Activated CD4-positive, alpha-beta T cell treated with anti-CD3 and anti-CD28 coated beads, Interleukin-2, amount 10 ng/mL, durations not matched to agents 24 days and 14 days (primary cell): ENCODE results near the gene SFMBT2. TPM values are rescaled to one million over a fixed set of nuclear protein-coding genes. Genes with fewer than 3 reads are reported as not detected.

Experiments used
- DNase-seq: peaks from one replicate; pipeline ENCODE4 v3.0.0; 2022
- H3K27ac Mint-ChIP-seq: one replicate; pipeline ENCODE4 v1.8.0; 2022; ENCODE audit warnings: mild to moderate bottlenecking, mixed read lengths
- H3K27me3 Mint-ChIP-seq: one replicate; pipeline ENCODE4 v1.8.0; 2022; ENCODE audit warnings: mixed read lengths
- H3K36me3 Mint-ChIP-seq: one replicate; pipeline ENCODE4 v1.8.0; 2022; ENCODE audit warnings: low read depth, mild to moderate bottlenecking, mixed read lengths
- H3K4me1 Mint-ChIP-seq: one replicate; pipeline ENCODE4 v1.8.0; 2021; ENCODE audit warnings: mixed read lengths
- H3K4me3 Mint-ChIP-seq: one replicate; pipeline ENCODE4 v1.8.0; 2022; ENCODE audit warnings: mild to moderate bottlenecking, moderate library complexity, mixed read lengths
- H3K9me3 Mint-ChIP-seq: one replicate; pipeline ENCODE4 v1.8.0; 2021; ENCODE audit warnings: mixed read lengths
- intact Hi-C: fragments of 100-400 bp; cut with micrococcal nuclease; formaldehyde crosslinking; loops from one replicate; pipeline ENCODE4 v1.15.1; 2023
- total RNA-seq: library from RNA; stranded (reverse); gene quantifications from 2 replicates; pipeline ENCODE4 v1.2.3, GENCODE V29; 2022

Gene SFMBT2
- total RNA-seq, 1 donor from 2014 or later = 24.9 TPM

- intact Hi-C loops = no loop called here
- Mint-ChIP-seq H3K9me3 (peaks cover 12% of the 10 kb centered on the region), H3K4me1 (no peaks in the 10 kb centered on the region), H3K27me3 (no peaks in the 10 kb centered on the region), H3K27ac (no peak overlapping the region), H3K36me3 (peaks cover 73% of the 10 kb centered on the region), H3K4me3 (no peak overlapping the region)
- no peak for DNase-seq
These were observed 239.0 kb downstream of the SFMBT2 start for GRCh38 chr10:7171825-7172224.

- Mint-ChIP-seq H3K36me3 (peaks cover 69% of the 10 kb centered on the region), H3K27ac (no peak overlapping the region), H3K9me3 (peaks cover 10% of the 10 kb centered on the region), H3K4me1 (no peaks in the 10 kb centered on the region), H3K27me3 (no peaks in the 10 kb centered on the region), H3K4me3 (no peak overlapping the region)
- no peak for DNase-seq
- intact Hi-C loops = no loop called here
These were observed 240.1 kb downstream of the SFMBT2 start for GRCh38 chr10:7170626-7171322.

GRCh38 chr10:7168414-7168813, 242.4 kb downstream of the SFMBT2 start:
- no peaks in the 10 kb centered on the region for H3K9me3 Mint-ChIP-seq
- peaks cover 63% of the 10 kb centered on the region for H3K36me3 Mint-ChIP-seq
- intact Hi-C loops = no loop called here
- H3K4me1 Mint-ChIP-seq = no peaks in the 10 kb centered on the region
- no peak for DNase-seq
- no peak overlapping the region for H3K27ac Mint-ChIP-seq
- H3K4me3 Mint-ChIP-seq = no peak overlapping the region
- H3K27me3 Mint-ChIP-seq = no peaks in the 10 kb centered on the region

- Mint-ChIP-seq H3K27me3 (no peaks in the 10 kb centered on the region), H3K4me1 (no peaks in the 10 kb centered on the region), H3K4me3 (no peak overlapping the region), H3K36me3 (peaks cover 65% of the 10 kb centered on the region), H3K9me3 (no peaks in the 10 kb centered on the region), H3K27ac (no peak overlapping the region)
- intact Hi-C loops = no loop called here
- no peak for DNase-seq
These were observed 245.2 kb downstream of the SFMBT2 start for GRCh38 chr10:7165500-7166177.

- Mint-ChIP-seq H3K4me3 (no peak overlapping the region), H3K4me1 (peaks cover 4% of the 10 kb centered on the region), H3K27ac (no peak overlapping the region), H3K27me3 (no peaks in the 10 kb centered on the region), H3K9me3 (no peaks in the 10 kb centered on the region), H3K36me3 (peaks cover 71% of the 10 kb centered on the region)
- intact Hi-C loops = no loop called here
- DNase-seq = no peak
These were observed 245.9 kb downstream of the SFMBT2 start for GRCh38 chr10:7164955-7165354.

GRCh38 chr10:7162331-7162730, 248.5 kb downstream of the SFMBT2 start:
- H3K36me3 Mint-ChIP-seq = peaks cover 68% of the 10 kb centered on the region

GRCh38 chr10:7161484-7162250, 249.2 kb downstream of the SFMBT2 start:
- Mint-ChIP-seq H3K27me3 (no peaks in the 10 kb centered on the region), H3K4me3 (no peak overlapping the region), H3K27ac (no peak overlapping the region), H3K4me1 (peaks cover 16% of the 10 kb centered on the region), H3K9me3 (no peaks in the 10 kb centered on the region), H3K36me3 (peaks cover 67% of the 10 kb centered on the region)
- no peak for DNase-seq
- intact Hi-C loops = no loop called here

More at GRCh38 chr10:7162331-7162730, 248.5 kb downstream of the SFMBT2 start:
- Mint-ChIP-seq H3K27ac (no peak overlapping the region), H3K4me3 (no peak overlapping the region), H3K4me1 (peaks cover 13% of the 10 kb centered on the region), H3K9me3 (no peaks in the 10 kb centered on the region), H3K27me3 (no peaks in the 10 kb centered on the region)
- intact Hi-C loops = no loop called here
- DNase-seq = no peak

GRCh38 chr10:7159928-7160327, 250.9 kb downstream of the SFMBT2 start:
- Mint-ChIP-seq H3K36me3 (peaks cover 62% of the 10 kb centered on the region), H3K9me3 (no peaks in the 10 kb centered on the region), H3K4me3 (no peak overlapping the region), H3K4me1 (peaks cover 16% of the 10 kb centered on the region), H3K27ac (peak overlapping the region; percentile 76), H3K27me3 (no peaks in the 10 kb centered on the region)
- peak; percentile 61 for DNase-seq
- intact Hi-C loops = no loop called here

- no peaks in the 10 kb centered on the region for H3K27me3 Mint-ChIP-seq
- H3K4me1 Mint-ChIP-seq = peaks cover 16% of the 10 kb centered on the region
- peaks cover 59% of the 10 kb centered on the region for H3K36me3 Mint-ChIP-seq
- intact Hi-C loops = no loop called here
- no peak overlapping the region for H3K27ac Mint-ChIP-seq
- no peaks in the 10 kb centered on the region for H3K9me3 Mint-ChIP-seq
- no peak overlapping the region for H3K4me3 Mint-ChIP-seq
- no peak for DNase-seq
These were observed 251.3 kb downstream of the SFMBT2 start for GRCh38 chr10:7159517-7159916.

GRCh38 chr10:7157091-7157490, 253.7 kb downstream of the SFMBT2 start:
- H3K9me3 Mint-ChIP-seq = peaks cover 3% of the 10 kb centered on the region
- peak overlapping the region; percentile 17 for H3K27ac Mint-ChIP-seq
- DNase-seq = no peak
- intact Hi-C loops = no loop called here
- peaks cover 42% of the 10 kb centered on the region for H3K36me3 Mint-ChIP-seq
- no peak overlapping the region for H3K4me3 Mint-ChIP-seq
- H3K27me3 Mint-ChIP-seq = peaks cover 2% of the 10 kb centered on the region
- H3K4me1 Mint-ChIP-seq = peaks cover 18% of the 10 kb centered on the region

GRCh38 chr10:7153750-7154149, 257.1 kb downstream of the SFMBT2 start:
- H3K9me3 Mint-ChIP-seq = peaks cover 3% of the 10 kb centered on the region
- no peak for DNase-seq
- intact Hi-C loops = no loop called here
- no peak overlapping the region for H3K27ac Mint-ChIP-seq
- peaks cover 21% of the 10 kb centered on the region for H3K36me3 Mint-ChIP-seq
- peaks cover 12% of the 10 kb centered on the region for H3K27me3 Mint-ChIP-seq
- H3K4me1 Mint-ChIP-seq = peaks cover 7% of the 10 kb centered on the region
- H3K4me3 Mint-ChIP-seq = no peak overlapping the region

GRCh38 chr10:7152982-7153381, 257.9 kb downstream of the SFMBT2 start:
- Mint-ChIP-seq H3K27me3 (peaks cover 17% of the 10 kb centered on the region), H3K4me1 (peaks cover 7% of the 10 kb centered on the region), H3K27ac (no peak overlapping the region), H3K9me3 (peaks cover 3% of the 10 kb centered on the region), H3K4me3 (no peak overlapping the region), H3K36me3 (peaks cover 14% of the 10 kb centered on the region)
- no peak for DNase-seq
- intact Hi-C loops = no loop called here

GRCh38 chr10:7152341-7152740, 258.5 kb downstream of the SFMBT2 start:
- Mint-ChIP-seq H3K27ac (no peak overlapping the region), H3K36me3 (peaks cover 11% of the 10 kb centered on the region), H3K4me1 (peaks cover 5% of the 10 kb centered on the region), H3K4me3 (no peak overlapping the region), H3K9me3 (peaks cover 3% of the 10 kb centered on the region), H3K27me3 (peaks cover 17% of the 10 kb centered on the region)
- intact Hi-C loops = no loop called here
- no peak for DNase-seq

- Mint-ChIP-seq H3K4me3 (no peak overlapping the region), H3K27ac (no peak overlapping the region), H3K9me3 (peaks cover 3% of the 10 kb centered on the region), H3K27me3 (peaks cover 19% of the 10 kb centered on the region), H3K36me3 (peaks cover 5% of the 10 kb centered on the region), H3K4me1 (peaks cover 1% of the 10 kb centered on the region)
- no peak for DNase-seq
- intact Hi-C loops = no loop called here
These were observed 259.3 kb downstream of the SFMBT2 start for GRCh38 chr10:7151538-7151937.
